DOHH2 (cell line): ENCODE measurements around the gene LRPAP1.

Experiments used
- H3F3A ChIP-seq: fragments of 200-600 bp; sonication (generic), shearing (Covaris generic); 2 replicates; pipeline ENCODE4 v1.6.0; 2016; ENCODE audit warnings: antibody characterized with exemption, mild to moderate bottlenecking; ENCODE audit not compliant: control insufficient read depth, insufficient read depth
- H3K27ac ChIP-seq: fragments of 200-600 bp; sonication (generic); 2 replicates; pipeline ENCODE4 v1.5.1; 2014; ENCODE audit warnings: low read depth, mild to moderate bottlenecking, low read length, moderate library complexity
- H3K27me3 ChIP-seq: fragments of 200-600 bp; sonication (generic); 2 replicates; pipeline ENCODE4 v1.6.1; 2014; ENCODE audit warnings: mild to moderate bottlenecking, low read length, mixed read lengths; ENCODE audit not compliant: control insufficient read depth
- H3K36me3 ChIP-seq: fragments of 200-600 bp; sonication (generic); 2 replicates; pipeline ENCODE4 v1.6.1; 2014; ENCODE audit warnings: mild to moderate bottlenecking, low read length, moderate library complexity, mixed read lengths; ENCODE audit not compliant: control insufficient read depth
- H3K4me1 ChIP-seq: fragments of 200-600 bp; sonication (generic); 2 replicates; pipeline ENCODE4 v1.6.1; 2014; ENCODE audit warnings: mild to moderate bottlenecking, low read length, mixed read lengths; ENCODE audit not compliant: control insufficient read depth
- H3K4me2 ChIP-seq: fragments of 200-600 bp; sonication (generic); 2 replicates; pipeline ENCODE4 v1.6.0; 2014; ENCODE audit warnings: mild to moderate bottlenecking, low read length, moderate library complexity
- H3K4me3 ChIP-seq: fragments of 200-600 bp; sonication (generic); 2 replicates; pipeline ENCODE4 v1.5.1; 2014; ENCODE audit warnings: mild to moderate bottlenecking, low read length, mixed read lengths
- H3K79me2 ChIP-seq: fragments of 200-600 bp; sonication (generic); 2 replicates; pipeline ENCODE4 v1.6.1; 2014; ENCODE audit warnings: mild to moderate bottlenecking, low read length, mixed read lengths; ENCODE audit not compliant: control insufficient read depth
- H3K9me2 ChIP-seq: fragments of 200-600 bp; sonication (generic); replicated peaks from 2 replicates; pipeline ENCODE4 v1.6.1; 2014; ENCODE audit warnings: mild to moderate bottlenecking, low read length, mixed read lengths; ENCODE audit not compliant: control insufficient read depth
- H3K9me3 ChIP-seq: fragments of 200-600 bp; sonication (generic); 2 replicates; pipeline ENCODE4 v1.6.1; 2014; ENCODE audit warnings: antibody characterized with exemption, low read length, mixed read lengths; ENCODE audit not compliant: control insufficient read depth, insufficient read depth
- H4K20me1 ChIP-seq: fragments of 200-600 bp; sonication (generic); 2 replicates; pipeline ENCODE4 v1.6.0; 2014; ENCODE audit warnings: low read depth, mild to moderate bottlenecking, antibody characterized with exemption, low read length, moderate library complexity; ENCODE audit not compliant: control insufficient read depth, insufficient read depth
- CTCF ChIP-seq: fragments of 200-600 bp; sonication (generic); IDR thresholded peaks from one replicate; pipeline ENCODE4 v1.5.1; 2014; ENCODE audit warnings: antibody characterized with exemption, mild to moderate bottlenecking, low read depth, low read length; ENCODE audit not compliant: poor library complexity, severe bottlenecking
- EZH2phosphoT487 ChIP-seq: fragments of 200-600 bp; sonication (generic); IDR thresholded peaks from 2 replicates; pipeline ENCODE4 v1.6.1; 2017; ENCODE audit warnings: borderline replicate concordance, mild to moderate bottlenecking, antibody characterized with exemption, low read length, moderate library complexity, mixed read lengths

LRPAP1 gene

GRCh38 chr4:3463556-3464348 is 68.5 kb downstream of the LRPAP1 start:
- Histone ChIP-seq H3K9me3 (peaks cover 9% of the 10 kb centered on the region; the same call in 1 of the 2 replicates), H3K4me2 (no peak overlapping the region), H4K20me1 (no peaks in the 10 kb centered on the region), H3K79me2 (no peaks in the 10 kb centered on the region), H3K27ac (no peak overlapping the region), H3K27me3 (no peaks in the 10 kb centered on the region), H3K9me2 (no peaks in the 10 kb centered on the region), H3K4me3 (no peak overlapping the region), H3K36me3 (no peaks in the 10 kb centered on the region), H3F3A (no peaks in the 10 kb centered on the region), H3K4me1 (no peaks in the 10 kb centered on the region)
- TF ChIP-seq EZH2phosphoT487 (no peak), CTCF (no peak)

- Histone ChIP-seq H3K4me3 (no peak within 1 kb of the TSS), H3K4me2 (no peak within 1 kb of the TSS)
- TF ChIP-seq EZH2phosphoT487 (no peak), CTCF (no peak)
Measured at GRCh38 chr4:3462790-3463415, 69.3 kb downstream of the LRPAP1 start, which contains the start of gene DOK7. Gene DOK7 (plus strand): TSS chr4:3463306. CDS start chr4:3463376, 70 bp downstream.

GRCh38 chr4:3462321-3462789 is 69.9 kb downstream of the LRPAP1 start:
- Histone ChIP-seq H3K79me2 (no peaks in the 10 kb centered on the region), H3K27me3 (no peaks in the 10 kb centered on the region), H4K20me1 (no peaks in the 10 kb centered on the region), H3K9me3 (no peaks in the 10 kb centered on the region), H3F3A (no peaks in the 10 kb centered on the region), H3K4me2 (no peak overlapping the region), H3K36me3 (no peaks in the 10 kb centered on the region), H3K4me3 (no peak overlapping the region), H3K9me2 (no peaks in the 10 kb centered on the region), H3K4me1 (no peaks in the 10 kb centered on the region), H3K27ac (no peak overlapping the region)
- TF ChIP-seq EZH2phosphoT487, result no peak
- TF ChIP-seq CTCF, result no peak

More at GRCh38 chr4:3462790-3463415, 69.3 kb downstream of the LRPAP1 start, which contains the start of gene DOK7:
- no peaks in the 10 kb centered on the region for H3K27me3 ChIP-seq
- no peak within 1 kb of the TSS for H3K27ac ChIP-seq
- no peaks in the 10 kb centered on the region for H4K20me1 ChIP-seq
- no peaks in the 10 kb centered on the region for H3F3A ChIP-seq
- no peaks in the 10 kb centered on the region for H3K79me2 ChIP-seq
- H3K4me1 ChIP-seq, result no peaks in the 10 kb centered on the region
- no peaks in the 10 kb centered on the region for H3K9me2 ChIP-seq
- no peaks in the 10 kb centered on the region for H3K36me3 ChIP-seq
- H3K9me3 ChIP-seq, result peaks cover 1% of the 10 kb centered on the region; the same call in 1 of the 2 replicates
